Activated CD4-positive, alpha-beta memory T cell treated with anti-CD3 and anti-CD28 coated beads for 36 hours (primary cell): ENCODE results near the gene ZSCAN20. TPM values are rescaled to one million over a fixed set of nuclear protein-coding genes. Genes with fewer than 3 reads are reported as not detected.
A peak's percentile ranks its signal among the peaks of the same experiment; 100 is the strongest.

ENCODE experiments used
- CTCF ChIA-PET: fragments of 350-600 bp; sonication (Branson Sonifier 250); formaldehyde crosslinking; loops from one replicate; lab custom pipeline; 2021; ENCODE audit warnings: antibody characterized with exemption, inconsistent platforms; lab: Charles Lee
- POLR2A ChIA-PET: fragments of 350-600 bp; sonication (Branson Sonifier 250); formaldehyde crosslinking; loops from one replicate; lab custom pipeline; 2021; ENCODE audit warnings: antibody characterized with exemption; lab: Charles Lee
- DNase-seq: peaks from one replicate; pipeline ENCODE4 v3.0.0-alpha.2; 2020
- H3K27ac Mint-ChIP-seq: one replicate; pipeline ENCODE4 v1.8.0; 2021; ENCODE audit warnings: mixed read lengths
- H3K27me3 Mint-ChIP-seq: one replicate; pipeline ENCODE4 v1.8.0; 2021; ENCODE audit warnings: mixed read lengths
- H3K36me3 Mint-ChIP-seq: one replicate; pipeline ENCODE4 v1.8.0; 2021; ENCODE audit warnings: mixed read lengths
- H3K4me1 Mint-ChIP-seq: one replicate; pipeline ENCODE4 v1.8.0; 2021; ENCODE audit warnings: low read depth, mixed read lengths
- H3K4me3 Mint-ChIP-seq: one replicate; pipeline ENCODE4 v1.8.0; 2021; ENCODE audit warnings: mild to moderate bottlenecking, mixed read lengths
- H3K9me3 Mint-ChIP-seq: one replicate; pipeline ENCODE4 v1.8.0; 2021; ENCODE audit warnings: mixed read lengths
- intact Hi-C: fragments of 100-400 bp; cut with micrococcal nuclease; formaldehyde crosslinking; loops from one replicate; pipeline ENCODE4 v1.15.1; 2023
- total RNA-seq, 2 experiments: library from RNA; stranded (reverse); gene quantifications; one replicate each; pipeline ENCODE4 v1.2.3, GENCODE V29; 2021

Gene ZSCAN20
- total RNA-seq, 2 experiments from 2014 or later, result 3.8 to 4.1 TPM

DNA sequence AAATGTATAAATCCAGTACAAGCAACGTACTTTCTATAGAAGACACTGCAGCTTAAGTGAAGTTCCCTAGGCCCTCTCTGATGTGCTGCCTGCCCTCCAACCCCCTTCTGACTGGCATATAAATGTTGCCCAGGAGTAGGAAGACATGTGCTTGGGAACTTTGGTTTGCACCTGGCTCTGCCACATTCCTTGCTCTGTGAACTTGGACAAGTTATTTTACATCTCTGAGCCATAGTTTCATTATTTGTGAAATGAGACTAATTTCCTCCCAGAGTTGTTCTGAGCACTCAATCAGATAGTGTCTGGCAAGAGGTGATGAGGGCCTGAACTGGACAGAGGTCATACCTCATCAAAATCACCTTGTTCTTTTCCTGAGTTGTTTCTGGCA, 38.1 kb upstream of the ZSCAN20 start:
- Mint-ChIP-seq H3K9me3 (no peaks in the 10 kb centered on the region), H3K4me1 (peaks cover 3% of the 10 kb centered on the region), H3K4me3 (no peak overlapping the region), H3K27me3 (peaks cover 2% of the 10 kb centered on the region), H3K36me3 (no peaks in the 10 kb centered on the region), H3K27ac (no peak overlapping the region)
- intact Hi-C loops, result no loop called here
- no peak for DNase-seq
- ChIA-PET CTCF (no interaction called here), POLR2A (no interaction called here)

DNA sequence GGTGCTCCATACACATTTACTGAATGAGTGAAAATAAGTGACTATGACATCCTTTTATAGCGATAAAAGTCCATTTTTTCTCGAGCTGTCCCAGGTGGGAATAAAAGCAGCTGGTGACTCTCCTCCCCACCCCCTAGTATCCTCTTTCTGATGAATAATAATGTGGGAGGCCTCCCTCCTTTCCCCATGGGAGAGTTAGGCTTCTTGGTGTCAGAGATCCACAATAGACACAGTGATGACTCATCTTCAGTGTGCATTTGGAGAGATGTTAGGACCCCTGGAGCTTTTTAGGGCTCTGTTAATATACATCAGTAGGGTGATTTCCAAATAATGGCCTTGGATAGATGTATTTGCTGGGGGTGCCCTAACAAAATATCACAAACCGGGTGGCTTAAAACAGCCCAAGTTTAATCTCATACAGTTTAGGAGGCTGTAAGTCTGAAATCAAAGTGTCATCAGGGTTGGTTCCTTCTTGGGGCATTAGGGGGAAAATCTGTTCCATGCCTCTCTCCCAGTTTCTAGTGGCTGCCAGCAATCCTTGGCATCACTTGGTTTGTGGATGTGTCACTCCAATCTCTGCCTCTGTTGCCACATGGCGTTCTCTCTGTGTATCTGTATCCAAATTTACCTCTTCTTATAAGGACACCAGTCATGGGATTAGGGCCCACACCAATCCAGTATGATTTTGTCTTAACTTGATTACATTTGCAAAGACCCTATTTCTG, 37.2 kb upstream of the ZSCAN20 start:
- Mint-ChIP-seq H3K36me3 (no peaks in the 10 kb centered on the region), H3K4me1 (peaks cover 3% of the 10 kb centered on the region), H3K9me3 (no peaks in the 10 kb centered on the region), H3K27me3 (peaks cover 5% of the 10 kb centered on the region), H3K27ac (no peak overlapping the region), H3K4me3 (no peak overlapping the region)
- intact Hi-C loops, result no loop called here
- ChIA-PET POLR2A (no interaction called here), CTCF (no interaction called here)
- DNase-seq, result no peak

DNA sequence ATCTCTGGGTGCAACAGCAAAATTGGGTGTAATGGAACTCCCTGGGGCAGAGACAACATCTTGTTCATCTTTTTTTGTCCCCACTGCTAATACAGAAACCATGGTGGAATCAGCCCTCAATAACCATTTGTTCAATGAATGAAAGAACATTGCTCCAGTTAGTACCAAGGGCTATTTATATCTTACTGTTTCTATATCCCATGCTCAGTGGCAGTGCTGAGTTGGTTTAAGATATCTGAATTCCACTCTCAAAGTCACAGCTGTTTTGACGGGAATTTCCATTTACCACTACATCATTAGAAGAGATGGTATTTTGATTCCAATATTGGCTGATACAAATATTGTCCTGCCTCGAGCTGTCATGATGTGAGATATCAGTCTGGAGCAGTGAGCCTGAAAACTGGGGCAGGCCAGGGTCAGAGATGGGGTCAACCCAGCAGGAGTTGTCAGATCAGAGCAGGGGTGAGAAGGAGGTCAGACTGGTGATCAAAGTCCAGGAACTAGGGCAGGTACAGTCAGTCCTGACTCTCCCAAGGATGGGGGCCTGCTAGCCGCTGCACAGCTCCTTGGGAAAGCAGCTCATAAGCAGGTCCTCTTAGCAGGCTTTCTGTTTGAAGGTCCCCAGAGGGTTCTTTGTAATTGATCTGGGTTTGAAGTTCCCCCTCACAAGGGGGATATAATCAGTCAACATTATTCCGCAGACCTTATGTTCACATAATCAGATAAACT, 35.7 kb upstream of the ZSCAN20 start:
- H3K27ac Mint-ChIP-seq, result no peak overlapping the region
- no peaks in the 10 kb centered on the region for H3K36me3 Mint-ChIP-seq
- H3K9me3 Mint-ChIP-seq, result no peaks in the 10 kb centered on the region
- no peaks in the 10 kb centered on the region for H3K4me1 Mint-ChIP-seq
- intact Hi-C loops, result no loop called here
- H3K27me3 Mint-ChIP-seq, result peaks cover 10% of the 10 kb centered on the region
- no peak for DNase-seq
- ChIA-PET CTCF (interaction anchor here (1.1 kb wide), 1 partner anchor 10 kb away, joined by 3 read pairs; no protein-coding TSS in a partner anchor), POLR2A (interaction anchor here (0.6 kb wide), 1 partner anchor 45 kb away, joined by 5 read pairs; no protein-coding TSS in a partner anchor)
- H3K4me3 Mint-ChIP-seq, result no peak overlapping the region

DNA sequence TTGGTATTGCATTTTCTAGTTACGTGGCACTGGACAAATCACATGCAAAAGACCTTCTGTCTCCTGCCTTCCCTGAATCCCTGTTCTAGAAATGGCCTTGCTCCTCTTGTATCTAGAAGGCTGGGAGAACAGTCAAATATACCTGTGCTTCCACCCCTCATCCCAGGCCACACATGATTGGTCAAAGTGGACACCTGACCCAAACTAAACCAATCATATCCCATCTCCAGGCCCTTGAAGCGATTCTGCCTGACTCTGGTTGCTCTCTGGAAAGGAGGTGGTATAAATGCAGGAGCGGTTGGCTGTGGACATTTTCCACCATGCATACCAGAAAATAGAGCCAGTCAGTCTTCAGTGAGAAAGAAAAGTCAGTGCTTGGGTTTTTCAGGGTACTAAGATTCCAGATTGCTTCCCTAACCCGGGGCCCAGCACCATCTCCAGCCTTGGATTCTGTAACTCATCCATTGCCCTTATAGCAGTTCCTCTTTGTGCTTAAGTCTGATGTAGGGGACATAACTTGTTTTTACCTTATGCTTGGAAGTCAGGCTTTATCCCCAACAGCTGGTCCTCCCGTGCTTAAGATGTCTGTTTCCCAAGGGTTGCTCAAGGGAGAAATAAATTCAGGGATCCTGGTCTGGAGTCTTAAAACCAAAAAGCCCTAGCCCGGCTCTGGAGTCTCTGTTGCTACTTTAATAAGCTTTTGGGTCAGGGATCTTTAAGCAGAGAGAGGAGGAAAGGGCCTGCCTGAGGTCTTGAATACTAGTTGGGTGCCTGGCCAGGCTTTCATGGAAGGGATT, 33.9 kb upstream of the ZSCAN20 start:
- intact Hi-C loops, result no loop called here
- no peaks in the 10 kb centered on the region for H3K4me1 Mint-ChIP-seq
- POLR2A ChIA-PET, result no interaction called here
- H3K36me3 Mint-ChIP-seq, result no peaks in the 10 kb centered on the region
- no peak for DNase-seq
- no peaks in the 10 kb centered on the region for H3K9me3 Mint-ChIP-seq
- H3K27me3 Mint-ChIP-seq, result peaks cover 14% of the 10 kb centered on the region
- no peak overlapping the region for H3K4me3 Mint-ChIP-seq
- CTCF ChIA-PET, result interaction anchor here (1.0 kb wide), 1 partner anchor 9 kb away, joined by 3 read pairs; no protein-coding TSS in a partner anchor
- H3K27ac Mint-ChIP-seq, result no peak overlapping the region

DNA sequence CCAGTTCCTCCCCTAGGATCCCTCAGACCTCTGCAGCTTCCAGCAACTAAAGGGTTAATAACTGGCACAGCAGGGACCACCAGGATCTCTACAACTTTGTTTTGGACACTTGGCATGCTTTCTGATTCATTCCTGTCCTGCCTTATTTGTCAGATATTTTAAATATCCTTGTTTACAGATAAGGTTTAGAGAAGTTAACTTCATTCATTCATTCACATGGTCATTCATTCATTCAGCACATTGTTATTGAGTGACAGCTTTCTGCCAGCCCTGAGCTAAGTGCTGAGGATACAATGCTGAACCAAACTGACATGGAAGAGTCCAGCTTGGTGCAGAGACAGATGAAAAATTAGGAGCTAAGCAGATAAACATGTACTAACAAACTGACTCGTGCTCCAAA, 32.8 kb upstream of the ZSCAN20 start:
- intact Hi-C loops, result no loop called here
- Mint-ChIP-seq H3K27ac (no peak overlapping the region), H3K4me1 (no peaks in the 10 kb centered on the region), H3K9me3 (no peaks in the 10 kb centered on the region), H3K36me3 (no peaks in the 10 kb centered on the region), H3K27me3 (peaks cover 14% of the 10 kb centered on the region), H3K4me3 (no peak overlapping the region)
- DNase-seq, result no peak
- CTCF ChIA-PET, result interaction anchor here (1.0 kb wide), 1 partner anchor 10 kb away, joined by 3 read pairs; no protein-coding TSS in a partner anchor
- POLR2A ChIA-PET, result no interaction called here

DNA sequence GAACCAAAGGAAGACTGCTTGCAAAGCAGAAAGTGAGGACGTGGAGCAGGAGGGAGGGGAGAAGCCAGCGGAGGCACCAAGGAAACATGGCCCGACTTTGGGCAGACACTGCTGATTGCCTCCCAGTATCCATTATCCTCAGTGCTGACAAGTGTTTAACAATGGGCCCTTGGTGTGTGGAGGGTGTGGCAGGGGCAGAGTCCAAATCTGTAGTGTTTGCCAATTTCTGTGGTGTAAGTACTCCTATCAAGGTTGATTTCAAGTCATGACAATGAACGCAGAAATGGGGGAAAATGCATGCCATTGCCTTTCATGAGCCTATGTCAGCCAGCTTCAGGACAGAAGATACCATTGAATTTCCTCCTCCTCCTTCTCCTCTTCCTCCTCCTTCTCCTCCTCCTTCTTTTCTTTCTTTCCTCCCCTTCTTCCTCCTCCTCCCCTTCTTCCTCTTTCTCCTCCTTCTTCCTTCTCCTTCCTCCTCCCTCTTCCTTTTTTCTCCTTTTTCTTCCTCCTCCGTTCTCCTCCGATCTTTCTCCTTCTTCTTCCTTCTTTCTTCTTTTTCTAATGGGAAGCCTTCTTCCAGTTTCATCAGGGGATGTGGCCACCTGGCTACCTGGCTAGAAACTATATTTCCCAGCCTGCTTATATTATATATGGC, 31.2 kb upstream of the ZSCAN20 start:
- H3K27ac Mint-ChIP-seq, result no peak overlapping the region
- no peaks in the 10 kb centered on the region for H3K4me1 Mint-ChIP-seq
- DNase-seq, result no peak
- H3K9me3 Mint-ChIP-seq, result no peaks in the 10 kb centered on the region
- no peaks in the 10 kb centered on the region for H3K36me3 Mint-ChIP-seq
- ChIA-PET CTCF (interaction anchor here (0.7 kb wide), 1 partner anchor 191 kb away, joined by 3 read pairs; no protein-coding TSS in a partner anchor), POLR2A (no interaction called here)
- intact Hi-C loops, result no loop called here
- H3K27me3 Mint-ChIP-seq, result peaks cover 18% of the 10 kb centered on the region
- no peak overlapping the region for H3K4me3 Mint-ChIP-seq

DNA sequence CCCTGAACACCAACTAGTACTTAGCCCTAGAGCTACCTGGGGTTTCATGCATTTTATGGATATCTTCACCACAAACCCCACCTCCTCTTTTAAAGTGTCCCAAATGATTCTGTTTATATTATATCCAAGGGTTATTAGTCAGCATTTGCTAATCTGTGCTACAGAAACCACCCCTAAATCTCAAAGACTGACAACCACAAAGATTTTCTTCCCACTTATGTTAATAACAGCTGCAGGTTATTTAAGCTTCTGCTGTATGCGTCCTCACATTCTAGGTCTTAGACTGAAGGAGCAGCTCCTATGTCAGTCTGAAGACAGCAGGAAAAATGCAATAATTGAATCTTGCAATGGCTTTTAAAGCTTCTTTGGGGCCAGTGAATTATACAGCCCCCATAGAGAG, 30.3 kb upstream of the ZSCAN20 start:
- Mint-ChIP-seq H3K36me3 (no peaks in the 10 kb centered on the region), H3K4me3 (no peak overlapping the region), H3K27ac (no peak overlapping the region), H3K4me1 (peaks cover 4% of the 10 kb centered on the region), H3K27me3 (peaks cover 22% of the 10 kb centered on the region), H3K9me3 (no peaks in the 10 kb centered on the region)
- DNase-seq, result no peak
- POLR2A ChIA-PET, result no interaction called here
- CTCF ChIA-PET, result interaction anchor here (0.7 kb wide), 1 partner anchor 191 kb away, joined by 3 read pairs; no protein-coding TSS in a partner anchor
- intact Hi-C loops, result no loop called here

DNA sequence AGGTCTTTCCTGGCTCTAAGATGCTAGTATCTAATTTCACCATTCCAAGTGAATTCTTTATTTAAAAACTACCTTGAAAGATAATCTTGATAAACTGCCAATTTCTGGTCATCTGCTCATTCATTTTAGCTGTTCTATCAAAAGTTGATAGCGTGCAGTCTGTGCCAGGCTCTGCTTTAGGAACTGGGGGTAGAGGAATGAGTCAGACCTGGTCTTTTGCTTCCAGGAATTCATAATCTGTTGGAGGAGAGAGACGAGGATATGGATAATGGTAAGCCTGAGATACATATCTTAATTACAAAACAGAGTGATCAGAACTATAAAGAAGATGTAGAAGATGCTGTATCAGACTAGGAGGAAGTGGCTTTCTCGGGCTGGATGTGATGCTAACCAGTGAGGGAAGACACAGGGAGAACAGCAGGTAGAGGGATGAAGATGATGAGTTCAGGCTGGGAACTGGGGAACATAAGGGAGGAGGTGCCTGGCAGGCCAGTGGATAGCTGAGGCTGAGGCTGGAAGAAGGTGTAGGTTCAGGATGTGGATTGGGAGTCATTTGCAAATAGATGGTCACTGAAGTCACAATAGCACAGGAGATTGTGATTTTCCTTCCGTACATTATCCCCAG, 29.3 kb upstream of the ZSCAN20 start:
- peaks cover 4% of the 10 kb centered on the region for H3K4me1 Mint-ChIP-seq
- H3K27ac Mint-ChIP-seq, result no peak overlapping the region
- ChIA-PET POLR2A (no interaction called here), CTCF (no interaction called here)
- H3K27me3 Mint-ChIP-seq, result peaks cover 26% of the 10 kb centered on the region
- H3K36me3 Mint-ChIP-seq, result no peaks in the 10 kb centered on the region
- intact Hi-C loops, result no loop called here
- H3K9me3 Mint-ChIP-seq, result no peaks in the 10 kb centered on the region
- no peak overlapping the region for H3K4me3 Mint-ChIP-seq
- DNase-seq, result no peak

DNA sequence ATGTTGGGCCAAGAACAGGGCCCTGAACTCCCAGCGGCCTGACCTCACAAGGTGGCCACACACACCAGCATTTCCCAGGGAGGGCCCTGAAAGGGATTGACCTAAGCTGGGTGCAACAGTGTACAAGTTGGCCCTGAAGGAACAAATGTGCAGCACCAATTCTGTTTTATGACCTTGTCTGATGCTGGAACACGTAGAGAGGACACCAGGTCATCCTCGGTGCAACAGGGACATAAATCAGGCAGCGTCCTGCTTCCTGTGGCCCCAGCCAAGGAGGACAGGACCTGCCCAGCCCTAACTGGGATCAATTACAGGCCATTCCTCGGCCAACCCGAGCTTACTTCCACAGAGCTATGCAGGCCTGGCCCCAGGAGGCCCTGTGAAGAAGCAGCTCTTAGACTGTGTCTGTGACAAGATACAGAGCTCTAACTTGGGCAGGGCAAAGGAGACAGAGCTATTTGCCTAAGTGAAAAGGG, 28.7 kb upstream of the ZSCAN20 start:
- POLR2A ChIA-PET, result no interaction called here
- H3K4me1 Mint-ChIP-seq, result peaks cover 4% of the 10 kb centered on the region

DNA sequence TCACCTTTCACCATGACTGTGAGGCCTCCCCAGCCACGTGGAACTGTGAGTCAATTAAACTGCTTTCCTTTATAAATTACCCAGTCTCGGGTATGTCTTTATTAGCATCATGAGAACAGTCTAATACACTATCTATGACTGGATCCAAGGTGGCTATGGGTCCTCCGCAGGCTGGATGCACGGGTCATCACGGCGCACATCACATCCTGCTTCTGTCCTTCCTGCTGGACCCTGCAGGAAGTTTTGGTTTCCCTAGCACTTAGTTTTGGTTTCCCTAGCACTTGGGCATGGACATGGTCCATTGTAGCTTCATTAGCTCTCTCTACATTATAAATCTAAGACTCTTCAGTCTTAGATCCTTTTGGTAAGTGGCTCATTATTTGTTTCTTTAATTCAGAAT, 27.3 kb upstream of the ZSCAN20 start:
- Mint-ChIP-seq H3K36me3 (no peaks in the 10 kb centered on the region), H3K9me3 (no peaks in the 10 kb centered on the region), H3K27me3 (peaks cover 27% of the 10 kb centered on the region), H3K4me1 (peaks cover 4% of the 10 kb centered on the region), H3K27ac (no peak overlapping the region), H3K4me3 (no peak overlapping the region)
- CTCF ChIA-PET, result interaction anchor here (1.8 kb wide), 1 partner anchor 149 kb away, joined by 6 read pairs; no protein-coding TSS in a partner anchor
- no peak for DNase-seq
- POLR2A ChIA-PET, result interaction anchor here (0.6 kb wide), 1 partner anchor 40 kb away, joined by 3 read pairs; no protein-coding TSS in a partner anchor
- intact Hi-C loops, result no loop called here

More for the DNA sequence above, 28.7 kb upstream of the ZSCAN20 start:
- Mint-ChIP-seq H3K36me3 (no peaks in the 10 kb centered on the region), H3K9me3 (no peaks in the 10 kb centered on the region), H3K4me3 (no peak overlapping the region), H3K27me3 (peaks cover 29% of the 10 kb centered on the region), H3K27ac (no peak overlapping the region)
- DNase-seq, result no peak
- intact Hi-C loops, result no loop called here
- CTCF ChIA-PET, result interaction anchor here (1.8 kb wide), 1 partner anchor 148 kb away, joined by 6 read pairs; no protein-coding TSS in a partner anchor

DNA sequence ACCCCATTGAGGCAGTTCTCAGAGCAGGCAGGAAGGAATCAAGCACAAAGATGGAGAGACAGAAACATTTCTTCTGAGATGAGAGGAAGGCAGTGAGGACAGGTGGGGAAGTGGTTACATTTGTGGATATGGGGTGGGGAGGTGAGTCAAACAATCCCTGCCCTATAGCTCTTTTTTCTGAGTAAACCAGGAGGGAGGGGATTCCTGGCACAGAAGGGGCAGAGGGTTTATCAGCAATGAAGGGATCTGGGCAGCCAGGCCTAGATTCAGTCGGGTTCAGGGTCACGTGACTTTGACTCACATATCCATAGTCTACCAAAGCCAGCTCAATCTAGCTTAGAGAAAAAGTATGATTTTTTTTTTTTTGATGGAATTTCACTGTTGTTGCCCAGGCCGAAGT, 25.9 kb upstream of the ZSCAN20 start:
- Mint-ChIP-seq H3K27ac (no peak overlapping the region), H3K27me3 (peaks cover 26% of the 10 kb centered on the region), H3K9me3 (no peaks in the 10 kb centered on the region), H3K36me3 (no peaks in the 10 kb centered on the region), H3K4me1 (peaks cover 4% of the 10 kb centered on the region), H3K4me3 (no peak overlapping the region)
- CTCF ChIA-PET, result interaction anchor here (1.0 to 1.4 kb wide), 2 partner anchors 10 to 14 kb away, joined by 3 read pairs; no protein-coding TSS in a partner anchor
- POLR2A ChIA-PET, result no interaction called here
- intact Hi-C loops, result no loop called here
- peak; percentile 12 for DNase-seq
